ENCODE results near the gene NUP62. TPM values are rescaled to one million over a fixed set of nuclear protein-coding genes. Genes with fewer than 3 reads are reported as not detected.

The NUP62 gene
- total and polyA plus RNA-seq, 4 donors, result 14.2 to 19.8 (median 18.1) TPM

GRCh38 chr19:49918089-49918488 lies 11.2 kb downstream of the NUP62 start:
- peak overlapping the region; percentile 91 for H3K27ac ChIP-seq (ENCODE audit: low read depth in 1 of 2, low read length in 2 of 2)
- no peaks in the 10 kb centered on the region for H3K9me3 ChIP-seq (ENCODE audit: control insufficient read depth in 4 of 4, low read length in 3 of 4)
- TF ChIP-seq, protein P1, sequence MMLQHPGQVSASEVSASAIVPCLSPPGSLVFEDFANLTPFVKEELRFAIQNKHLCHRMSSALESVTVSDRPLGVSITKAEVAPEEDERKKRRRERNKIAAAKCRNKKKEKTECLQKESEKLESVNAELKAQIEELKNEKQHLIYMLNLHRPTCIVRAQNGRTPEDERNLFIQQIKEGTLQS (IDR thresholded peaks at IDR 0.05), result no peak
- TF ChIP-seq FOXA2 (IDR thresholded peaks at IDR 0.05) (no peak), HNF4A (conservative IDR thresholded peaks at IDR 0.05) (no peak), SP1 (IDR thresholded peaks at IDR 0.05) (no peak), GABPA (IDR thresholded peaks at IDR 0.05 in 1 of 2, conservative IDR thresholded peaks at IDR 0.05 in 1 of 2) (no peak), HNF4G (IDR thresholded peaks at IDR 0.05) (no peak), YY1 (IDR thresholded peaks at IDR 0.05) (no peak), JUND (IDR thresholded peaks at IDR 0.05) (no peak), NR2F2 (IDR thresholded peaks at IDR 0.05) (no peak), MAX (IDR thresholded peaks at IDR 0.05) (no peak), RXRA (IDR thresholded peaks at IDR 0.05) (no peak), TAF1 (conservative IDR thresholded peaks at IDR 0.05) (no peak)
- TF ChIP-seq, protein P2, sequence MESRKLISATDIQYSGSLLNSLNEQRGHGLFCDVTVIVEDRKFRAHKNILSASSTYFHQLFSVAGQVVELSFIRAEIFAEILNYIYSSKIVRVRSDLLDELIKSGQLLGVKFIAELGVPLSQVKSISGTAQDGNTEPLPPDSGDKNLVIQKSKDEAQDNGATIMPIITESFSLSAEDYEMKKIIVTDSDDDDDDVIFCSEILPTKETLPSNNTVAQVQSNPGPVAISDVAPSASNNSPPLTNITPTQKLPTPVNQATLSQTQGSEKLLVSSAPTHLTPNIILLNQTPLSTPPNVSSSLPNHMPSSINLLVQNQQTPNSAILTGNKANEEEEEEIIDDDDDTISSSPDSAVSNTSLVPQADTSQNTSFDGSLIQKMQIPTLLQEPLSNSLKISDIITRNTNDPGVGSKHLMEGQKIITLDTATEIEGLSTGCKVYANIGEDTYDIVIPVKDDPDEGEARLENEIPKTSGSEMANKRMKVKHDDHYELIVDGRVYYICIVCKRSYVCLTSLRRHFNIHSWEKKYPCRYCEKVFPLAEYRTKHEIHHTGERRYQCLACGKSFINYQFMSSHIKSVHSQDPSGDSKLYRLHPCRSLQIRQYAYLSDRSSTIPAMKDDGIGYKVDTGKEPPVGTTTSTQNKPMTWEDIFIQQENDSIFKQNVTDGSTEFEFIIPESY (IDR thresholded peaks at IDR 0.05), result no peak
- TF ChIP-seq, protein P3, sequence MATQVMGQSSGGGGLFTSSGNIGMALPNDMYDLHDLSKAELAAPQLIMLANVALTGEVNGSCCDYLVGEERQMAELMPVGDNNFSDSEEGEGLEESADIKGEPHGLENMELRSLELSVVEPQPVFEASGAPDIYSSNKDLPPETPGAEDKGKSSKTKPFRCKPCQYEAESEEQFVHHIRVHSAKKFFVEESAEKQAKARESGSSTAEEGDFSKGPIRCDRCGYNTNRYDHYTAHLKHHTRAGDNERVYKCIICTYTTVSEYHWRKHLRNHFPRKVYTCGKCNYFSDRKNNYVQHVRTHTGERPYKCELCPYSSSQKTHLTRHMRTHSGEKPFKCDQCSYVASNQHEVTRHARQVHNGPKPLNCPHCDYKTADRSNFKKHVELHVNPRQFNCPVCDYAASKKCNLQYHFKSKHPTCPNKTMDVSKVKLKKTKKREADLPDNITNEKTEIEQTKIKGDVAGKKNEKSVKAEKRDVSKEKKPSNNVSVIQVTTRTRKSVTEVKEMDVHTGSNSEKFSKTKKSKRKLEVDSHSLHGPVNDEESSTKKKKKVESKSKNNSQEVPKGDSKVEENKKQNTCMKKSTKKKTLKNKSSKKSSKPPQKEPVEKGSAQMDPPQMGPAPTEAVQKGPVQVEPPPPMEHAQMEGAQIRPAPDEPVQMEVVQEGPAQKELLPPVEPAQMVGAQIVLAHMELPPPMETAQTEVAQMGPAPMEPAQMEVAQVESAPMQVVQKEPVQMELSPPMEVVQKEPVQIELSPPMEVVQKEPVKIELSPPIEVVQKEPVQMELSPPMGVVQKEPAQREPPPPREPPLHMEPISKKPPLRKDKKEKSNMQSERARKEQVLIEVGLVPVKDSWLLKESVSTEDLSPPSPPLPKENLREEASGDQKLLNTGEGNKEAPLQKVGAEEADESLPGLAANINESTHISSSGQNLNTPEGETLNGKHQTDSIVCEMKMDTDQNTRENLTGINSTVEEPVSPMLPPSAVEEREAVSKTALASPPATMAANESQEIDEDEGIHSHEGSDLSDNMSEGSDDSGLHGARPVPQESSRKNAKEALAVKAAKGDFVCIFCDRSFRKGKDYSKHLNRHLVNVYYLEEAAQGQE (IDR thresholded peaks at IDR 0.05), result no peak
- TF ChIP-seq, protein P4, sequence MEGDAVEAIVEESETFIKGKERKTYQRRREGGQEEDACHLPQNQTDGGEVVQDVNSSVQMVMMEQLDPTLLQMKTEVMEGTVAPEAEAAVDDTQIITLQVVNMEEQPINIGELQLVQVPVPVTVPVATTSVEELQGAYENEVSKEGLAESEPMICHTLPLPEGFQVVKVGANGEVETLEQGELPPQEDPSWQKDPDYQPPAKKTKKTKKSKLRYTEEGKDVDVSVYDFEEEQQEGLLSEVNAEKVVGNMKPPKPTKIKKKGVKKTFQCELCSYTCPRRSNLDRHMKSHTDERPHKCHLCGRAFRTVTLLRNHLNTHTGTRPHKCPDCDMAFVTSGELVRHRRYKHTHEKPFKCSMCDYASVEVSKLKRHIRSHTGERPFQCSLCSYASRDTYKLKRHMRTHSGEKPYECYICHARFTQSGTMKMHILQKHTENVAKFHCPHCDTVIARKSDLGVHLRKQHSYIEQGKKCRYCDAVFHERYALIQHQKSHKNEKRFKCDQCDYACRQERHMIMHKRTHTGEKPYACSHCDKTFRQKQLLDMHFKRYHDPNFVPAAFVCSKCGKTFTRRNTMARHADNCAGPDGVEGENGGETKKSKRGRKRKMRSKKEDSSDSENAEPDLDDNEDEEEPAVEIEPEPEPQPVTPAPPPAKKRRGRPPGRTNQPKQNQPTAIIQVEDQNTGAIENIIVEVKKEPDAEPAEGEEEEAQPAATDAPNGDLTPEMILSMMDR (IDR thresholded peaks at IDR 0.05; ENCODE audit: low read depth, low read length, missing input control), result no peak
- H3K4me1 ChIP-seq (ENCODE audit: control insufficient read depth in 4 of 4, insufficient read depth in 4 of 4, low read length in 3 of 4), result peaks cover 10 to 51% (median 27%) of the 10 kb centered on the region in 4 donors
- no peak overlapping the region for H3K4me3 ChIP-seq (ENCODE audit: low read depth in 1 of 3, low read length in 3 of 3)
- H3K36me3 ChIP-seq (ENCODE audit: control insufficient read depth in 4 of 4, insufficient read depth in 3 of 4, low read depth in 1 of 4, low read length in 3 of 4), result peaks cover 0 to 5% (median 3%) of the 10 kb centered on the region in 4 donors
- H3K9ac ChIP-seq (ENCODE audit: low read depth in 1 of 2, low read length in 2 of 2), result no peak overlapping the region
- WGBS, result 94% methylated on average over 8 of the region's 8 CpGs
- H3K27me3 ChIP-seq (ENCODE audit: control insufficient read depth in 4 of 4, insufficient read depth in 4 of 4, low read length in 3 of 4), result no peaks in the 10 kb centered on the region
- no peak for DNase-seq (ENCODE audit: low spot score)
